NCI-H187 treated with DMSO at 0.1 percent for 48 hours (cell line): Measurements from ENCODE around the gene VPS11.

ENCODE experiments used
- DNase-seq: peaks from one replicate; lab custom pipeline; 2025; lab: John Stamatoyannopoulos, UW

VPS11 gene

GRCh38 chr11:119121008-119121810 is 53.6 kb downstream of the VPS11 start, which contains the start of gene HINFP:
Gene HINFP (plus strand): TSS chr11:119121580. CDS start chr11:119126945, 5,365 bp downstream.
- DNase-seq: peak; percentile 92

- DNase-seq: no peak
Observed at GRCh38 chr11:119121811-119122124, 54.1 kb downstream of the VPS11 start.

GRCh38 chr11:119125821-119126220 is 58.2 kb downstream of the VPS11 start:
- DNase-seq: no peak

- DNase-seq: no peak
Observed at GRCh38 chr11:119126675-119127268, 59.2 kb downstream of the VPS11 start.

GRCh38 chr11:119130662-119131061 is 63.0 kb downstream of the VPS11 start:
- DNase-seq: no peak
